ENCODE data around the gene UBE2Z.
"Not testable (repeated sequence)": the region's sequence is repeated elsewhere in the genome, so short reads cannot be mapped to it uniquely, and the experiment has no call there.

The UBE2Z gene

GRCh38 chr17:48871551-48872351 is 36.5 kb upstream of the UBE2Z start:
- no peak overlapping the region for H3K4me3 ChIP-seq (replicated peaks; ENCODE audit: low read depth, low read length)
- no peak for TF ChIP-seq CTCF (IDR thresholded peaks at IDR 0.05; ENCODE audit: low read length, missing control alignments)
- DNase-seq (ENCODE audit: low read depth) = peak; percentile 20

- H3K4me3 ChIP-seq (replicated peaks; ENCODE audit: low read depth, low read length); DNase-seq (ENCODE audit: low read depth): not testable (repeated sequence)
Measured at GRCh38 chr17:48872409-48872808, 35.8 kb upstream of the UBE2Z start.

GRCh38 chr17:48873209-48873608 is 35.0 kb upstream of the UBE2Z start:
- DNase-seq (ENCODE audit: low read depth) = no peak
- no peak overlapping the region for H3K4me3 ChIP-seq (replicated peaks; ENCODE audit: low read depth, low read length)
- no peak for TF ChIP-seq CTCF (IDR thresholded peaks at IDR 0.05; ENCODE audit: low read length, missing control alignments)

GRCh38 chr17:48873696-48874443 is 34.3 kb upstream of the UBE2Z start:
- H3K4me3 ChIP-seq (replicated peaks; ENCODE audit: low read depth, low read length) = no peak overlapping the region
- TF ChIP-seq CTCF (IDR thresholded peaks at IDR 0.05; ENCODE audit: low read length, missing control alignments) = no peak
- no peak for DNase-seq (ENCODE audit: low read depth)

GRCh38 chr17:48878920-48879898 is 29.0 kb upstream of the UBE2Z start:
- no peak overlapping the region for H3K4me3 ChIP-seq (replicated peaks; ENCODE audit: low read depth, low read length)
- peak; percentile 83 for DNase-seq (ENCODE audit: low read depth)
- TF ChIP-seq CTCF (IDR thresholded peaks at IDR 0.05; ENCODE audit: low read length, missing control alignments) = peak; percentile 99

GRCh38 chr17:48882272-48882671 is 25.9 kb upstream of the UBE2Z start:
- no peak for DNase-seq (ENCODE audit: low read depth)
- TF ChIP-seq CTCF (IDR thresholded peaks at IDR 0.05; ENCODE audit: low read length, missing control alignments) = no peak
- H3K4me3 ChIP-seq (replicated peaks; ENCODE audit: low read depth, low read length) = no peak overlapping the region

GRCh38 chr17:48883171-48883570 is 25.0 kb upstream of the UBE2Z start:
- TF ChIP-seq CTCF (IDR thresholded peaks at IDR 0.05; ENCODE audit: low read length, missing control alignments) = no peak
- no peak overlapping the region for H3K4me3 ChIP-seq (replicated peaks; ENCODE audit: low read depth, low read length)
- no peak for DNase-seq (ENCODE audit: low read depth)
